Calu3 (cell line): ENCODE data around the gene F10. TPM values are rescaled to one million over a fixed set of nuclear protein-coding genes. Genes with fewer than 3 reads are reported as not detected.

Experiments
- BruUV-seq: library from RNA; stranded (reverse); fragments of 400-500 nt; replicated peaks from 2 replicates; lab custom pipeline; 2021; lab: Mats Ljungman, UMichigan
- CTCF ChIA-PET: fragments of 300-600 bp; sonication (Branson Sonifier 250); formaldehyde crosslinking; loops from one replicate; lab custom pipeline; 2022; ENCODE audit warnings: antibody characterized with exemption; lab: Charles Lee
- DNase-seq: peaks from one replicate; pipeline ENCODE4 v3.0.0; 2022
- H3K27ac Mint-ChIP-seq: one replicate; pipeline ENCODE4 v1.8.0; 2022; ENCODE audit warnings: mixed read lengths; ENCODE audit not compliant: unreplicated experiment
- H3K27me3 Mint-ChIP-seq: one replicate; pipeline ENCODE4 v1.8.0; 2022; ENCODE audit warnings: mixed read lengths; ENCODE audit not compliant: unreplicated experiment
- H3K36me3 Mint-ChIP-seq: one replicate; pipeline ENCODE4 v1.8.0; 2022; ENCODE audit warnings: mild to moderate bottlenecking, moderate library complexity, mixed read lengths; ENCODE audit not compliant: insufficient read depth, unreplicated experiment
- H3K4me1 Mint-ChIP-seq: one replicate; pipeline ENCODE4 v1.8.0; 2022; ENCODE audit warnings: mild to moderate bottlenecking, low read depth, mixed read lengths; ENCODE audit not compliant: unreplicated experiment
- H3K4me3 Mint-ChIP-seq: one replicate; pipeline ENCODE4 v1.8.0; 2022; ENCODE audit warnings: mild to moderate bottlenecking, low read depth, moderate library complexity, mixed read lengths; ENCODE audit not compliant: unreplicated experiment
- H3K9me3 Mint-ChIP-seq: one replicate; pipeline ENCODE4 v1.8.0; 2022; ENCODE audit warnings: low read depth, mixed read lengths; ENCODE audit not compliant: unreplicated experiment
- intact Hi-C: fragments of 100-400 bp; cut with micrococcal nuclease; formaldehyde crosslinking; loops from one replicate; pipeline ENCODE4 v1.10.0; 2022; ENCODE audit not compliant: unreplicated experiment
- total RNA-seq: library from RNA; stranded (reverse); gene quantifications from 2 replicates; pipeline ENCODE4 v1.2.3, GENCODE V29; 2022
- TF ChIP-seq, protein P1 (sequence below): fragments of 200-600 bp; IDR thresholded peaks from one replicate; pipeline ENCODE4 v1.8.0; 2022; ENCODE audit warnings: antibody characterized with exemption; ENCODE audit not compliant: unreplicated experiment

F10 gene
- total RNA-seq, 1 experiment from 2014 or later, result not detected

DNA sequence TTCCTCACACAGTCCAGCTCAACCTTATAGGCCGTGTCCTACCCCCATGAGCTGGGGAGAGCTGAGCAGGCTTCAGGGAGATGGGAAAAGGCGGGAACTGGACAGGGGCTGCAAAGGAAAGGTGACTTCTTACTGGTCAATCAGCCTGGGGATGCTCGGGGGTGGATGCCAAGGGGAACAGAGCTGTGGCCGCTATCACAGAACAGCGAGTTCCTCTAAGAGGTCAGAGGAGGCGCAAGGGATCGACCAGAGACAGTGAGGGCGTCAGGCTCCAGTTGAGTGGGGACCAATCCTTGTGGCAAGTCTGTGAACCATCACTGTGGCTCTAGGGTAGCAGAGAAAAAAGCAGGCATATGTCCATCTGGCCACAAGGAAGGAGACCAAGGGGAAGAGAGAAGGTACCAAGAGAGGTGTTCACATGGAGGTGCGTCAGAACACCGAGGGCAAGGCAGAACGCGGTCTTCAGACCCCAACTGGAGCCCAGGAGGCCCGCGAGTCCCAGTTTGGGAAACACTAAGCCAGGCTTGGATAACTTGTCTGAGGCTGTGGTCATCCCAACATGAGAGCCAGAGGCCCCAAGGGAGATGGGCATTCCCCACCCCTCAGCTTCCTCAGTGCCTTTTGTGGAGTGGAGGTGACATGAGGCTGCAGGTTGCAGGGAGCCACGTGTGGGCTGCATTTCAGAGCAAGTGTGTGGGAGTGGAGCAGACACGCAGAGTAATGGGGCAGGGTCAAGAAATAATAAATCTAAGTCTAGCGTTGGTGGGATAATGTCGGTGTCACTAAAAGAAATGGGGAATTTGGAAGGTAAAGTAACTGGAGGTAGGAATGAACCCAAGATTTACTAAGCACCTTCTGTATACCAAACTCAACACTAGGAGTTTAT, 3.9 kb downstream of the F10 start:
- TF ChIP-seq, protein P1, sequence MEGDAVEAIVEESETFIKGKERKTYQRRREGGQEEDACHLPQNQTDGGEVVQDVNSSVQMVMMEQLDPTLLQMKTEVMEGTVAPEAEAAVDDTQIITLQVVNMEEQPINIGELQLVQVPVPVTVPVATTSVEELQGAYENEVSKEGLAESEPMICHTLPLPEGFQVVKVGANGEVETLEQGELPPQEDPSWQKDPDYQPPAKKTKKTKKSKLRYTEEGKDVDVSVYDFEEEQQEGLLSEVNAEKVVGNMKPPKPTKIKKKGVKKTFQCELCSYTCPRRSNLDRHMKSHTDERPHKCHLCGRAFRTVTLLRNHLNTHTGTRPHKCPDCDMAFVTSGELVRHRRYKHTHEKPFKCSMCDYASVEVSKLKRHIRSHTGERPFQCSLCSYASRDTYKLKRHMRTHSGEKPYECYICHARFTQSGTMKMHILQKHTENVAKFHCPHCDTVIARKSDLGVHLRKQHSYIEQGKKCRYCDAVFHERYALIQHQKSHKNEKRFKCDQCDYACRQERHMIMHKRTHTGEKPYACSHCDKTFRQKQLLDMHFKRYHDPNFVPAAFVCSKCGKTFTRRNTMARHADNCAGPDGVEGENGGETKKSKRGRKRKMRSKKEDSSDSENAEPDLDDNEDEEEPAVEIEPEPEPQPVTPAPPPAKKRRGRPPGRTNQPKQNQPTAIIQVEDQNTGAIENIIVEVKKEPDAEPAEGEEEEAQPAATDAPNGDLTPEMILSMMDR, result no peak
- H3K9me3 Mint-ChIP-seq, result no peaks in the 10 kb centered on the region
- CTCF ChIA-PET, result no interaction called here
- no TSS peak for BruUV-seq
- intact Hi-C loops, result no loop called here
- H3K4me1 Mint-ChIP-seq, result no peaks in the 10 kb centered on the region
- H3K4me3 Mint-ChIP-seq, result no peak overlapping the region
- H3K36me3 Mint-ChIP-seq, result no peaks in the 10 kb centered on the region
- H3K27ac Mint-ChIP-seq, result no peak overlapping the region
- H3K27me3 Mint-ChIP-seq, result peaks cover 27% of the 10 kb centered on the region
- no peak for DNase-seq

DNA sequence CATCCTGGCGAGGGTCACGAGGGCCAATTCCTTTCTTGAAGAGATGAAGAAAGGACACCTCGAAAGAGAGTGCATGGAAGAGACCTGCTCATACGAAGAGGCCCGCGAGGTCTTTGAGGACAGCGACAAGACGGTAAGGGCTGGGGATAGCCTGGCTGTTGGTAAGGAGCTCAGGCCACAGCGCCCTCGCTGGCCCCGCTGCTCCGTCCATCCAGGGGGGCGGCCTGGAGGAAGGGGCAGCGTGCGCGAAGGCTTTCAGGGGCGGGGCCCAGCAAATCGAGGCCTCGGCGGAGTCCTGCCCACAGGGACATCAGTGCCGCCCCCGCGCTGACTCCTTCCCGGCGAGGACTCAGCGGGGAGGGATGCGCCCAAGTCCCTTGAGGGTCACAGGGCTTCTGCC, 6.9 kb downstream of the F10 start:
- Mint-ChIP-seq H3K4me3 (no peak overlapping the region), H3K36me3 (no peaks in the 10 kb centered on the region), H3K4me1 (no peaks in the 10 kb centered on the region), H3K9me3 (no peaks in the 10 kb centered on the region), H3K27me3 (peaks cover 27% of the 10 kb centered on the region), H3K27ac (no peak overlapping the region)
- no peak for DNase-seq
- CTCF ChIA-PET, result no interaction called here
- BruUV-seq, result no TSS peak
- TF ChIP-seq, protein P1, result no peak
- intact Hi-C loops, result no loop called here

DNA sequence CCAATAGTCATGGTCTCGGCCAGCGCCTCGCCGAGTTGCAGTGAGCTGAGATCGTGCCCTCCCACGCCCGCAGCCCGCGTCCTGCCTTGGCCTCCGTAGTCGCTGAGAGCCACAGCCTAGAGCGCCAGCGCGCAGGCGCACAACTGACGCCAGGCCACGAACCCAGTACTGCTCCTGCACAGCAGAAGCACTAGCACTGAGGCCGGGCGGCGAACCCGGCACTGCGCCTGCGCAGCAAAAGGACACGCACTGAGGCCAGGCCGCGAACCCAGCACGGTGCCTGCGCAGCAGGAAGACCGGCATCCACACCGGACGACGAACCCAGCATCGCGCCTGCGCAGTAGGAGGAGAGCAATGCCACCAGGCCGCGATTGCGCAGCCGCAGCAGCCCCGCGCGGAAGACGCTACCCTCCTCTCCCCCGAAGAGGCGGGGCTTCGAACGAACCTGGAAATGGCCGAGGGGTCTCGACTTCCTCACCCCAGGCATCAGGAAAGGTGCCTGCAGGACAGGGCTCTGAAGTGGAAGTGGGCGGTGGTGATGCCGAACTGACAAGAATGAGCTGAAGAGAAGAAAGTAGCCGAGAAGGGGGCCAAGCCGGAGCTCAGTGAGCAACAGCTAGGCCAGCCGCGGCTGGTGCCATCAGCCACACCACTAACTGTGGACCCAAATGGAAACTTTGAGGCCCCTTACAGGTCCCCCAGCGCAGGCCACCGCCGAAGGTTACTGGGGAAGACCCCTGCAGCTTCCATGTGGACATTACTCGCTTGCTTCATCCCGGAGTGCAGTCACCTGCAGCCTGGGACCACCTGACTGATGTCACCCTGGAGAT, 7.5 kb downstream of the F10 start:
- H3K27ac Mint-ChIP-seq, result no peak overlapping the region
- no peaks in the 10 kb centered on the region for H3K4me1 Mint-ChIP-seq
- H3K27me3 Mint-ChIP-seq, result peaks cover 27% of the 10 kb centered on the region
- no peaks in the 10 kb centered on the region for H3K36me3 Mint-ChIP-seq
- TF ChIP-seq, protein P1, result no peak
- no peak overlapping the region for H3K4me3 Mint-ChIP-seq
- H3K9me3 Mint-ChIP-seq, result no peaks in the 10 kb centered on the region
- no TSS peak for BruUV-seq
- CTCF ChIA-PET, result no interaction called here
- DNase-seq, result no peak
- intact Hi-C loops, result no loop called here

DNA sequence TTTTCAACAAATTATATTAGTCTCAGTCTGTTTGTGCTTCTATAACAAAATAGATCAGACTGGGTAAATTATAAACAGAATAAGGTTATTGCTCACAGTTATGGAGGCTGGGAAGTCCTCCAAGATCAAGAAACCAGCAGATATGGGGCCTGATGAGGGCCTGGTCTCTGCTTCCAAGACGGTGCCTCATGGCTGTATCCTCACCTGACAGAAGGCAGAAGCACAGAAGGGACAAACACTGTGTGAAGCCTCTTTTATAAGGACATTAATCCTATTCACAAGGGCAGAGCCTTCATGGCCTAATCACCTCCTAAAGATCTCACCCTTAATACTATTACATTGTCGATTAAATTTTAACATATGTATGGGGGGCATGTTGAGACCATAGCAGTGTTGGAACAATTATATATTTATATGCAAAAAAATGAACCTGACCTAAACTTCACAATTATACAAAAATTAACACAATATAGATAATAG, 12.7 kb downstream of the F10 start:
- BruUV-seq, result no TSS peak
- Mint-ChIP-seq H3K36me3 (no peaks in the 10 kb centered on the region), H3K27me3 (no peaks in the 10 kb centered on the region), H3K9me3 (no peaks in the 10 kb centered on the region), H3K27ac (no peak overlapping the region), H3K4me1 (no peaks in the 10 kb centered on the region), H3K4me3 (no peak overlapping the region)
- CTCF ChIA-PET, result no interaction called here
- intact Hi-C loops, result no loop called here
- TF ChIP-seq, protein P1, result no peak
- DNase-seq, result no peak
